Transverse colon (tissue), 4 donors: Measurements from ENCODE around the gene IL12RB1. TPM values are rescaled to one million over a fixed set of nuclear protein-coding genes. Genes with fewer than 3 reads are reported as not detected.

Experiments used
- DNase-seq: peaks from one replicate; pipeline ENCODE4 v3.0.0-alpha.2; 2019
- H3K27ac ChIP-seq, 4 donors: fragments of 200-600 bp; sonication (generic); 2 replicates each; pipeline ENCODE4 v1.5.1; 2016 to 2018; ENCODE audit warnings: inconsistent platforms in 4 of 4
- H3K27me3 ChIP-seq: fragments of 200-600 bp; sonication (generic); 2 replicates; pipeline ENCODE4 v1.5.1; 2017; ENCODE audit warnings: inconsistent platforms
- H3K36me3 ChIP-seq, 4 donors: fragments of 200-600 bp; sonication (generic); 2 replicates each; pipeline ENCODE4 v1.5.1; 2017 to 2019; ENCODE audit warnings: inconsistent platforms in 4 of 4
- H3K4me1 ChIP-seq, 4 donors: fragments of 200-600 bp; sonication (generic); 2 replicates each; pipeline ENCODE4 v1.5.1; 2017 to 2020; ENCODE audit warnings: inconsistent platforms in 4 of 4
- H3K4me3 ChIP-seq, 4 donors: fragments of 200-600 bp; sonication (generic); 1 replicate in 1 of 4; 2 replicates in 3 of 4; pipeline versions ENCODE4 v1.5.1 to v1.6.1; 2017 to 2019; ENCODE audit warnings: inconsistent platforms in 4 of 4
- H3K9me3 ChIP-seq, 2 donors: fragments of 200-600 bp; sonication (generic); 2 replicates each; pipeline ENCODE4 v1.5.1; 2017 to 2019; ENCODE audit warnings: inconsistent platforms in 2 of 2
- EP300 ChIP-seq: sonication (generic); formaldehyde crosslinking; IDR thresholded peaks from one replicate; pipeline ENCODE4 v1.6.1; 2017; ENCODE audit warnings: antibody characterized with exemption, low read depth
- POLR2A ChIP-seq: fragments of 450-650 bp; IDR thresholded peaks from one replicate; pipeline ENCODE4 v1.6.1; 2016; ENCODE audit warnings: antibody characterized with exemption, mild to moderate bottlenecking, moderate library complexity
- POLR2AphosphoS5 ChIP-seq, 3 donors: sonication (generic); formaldehyde crosslinking; IDR thresholded peaks; one replicate each; pipeline ENCODE4 v1.6.1; 2016; ENCODE audit warnings: antibody characterized with exemption in 3 of 3
- WGBS, 2 donors: methylation state at CpG; one replicate each; pipeline ENCODE4 v1.1.5; 2018; ENCODE audit warnings: low coverage in 1 of 2; 5-methylcytosine and 5-hydroxymethylcytosine counted together
- in situ Hi-C, 4 donors: fragments of 200-750 bp; cut with MboI; loops; one replicate each; pipeline versions ENCODE4 v1.15.0 to v1.15.1; 2017; ENCODE audit warnings: low sequenced_read_pairs in 3 of 4, low pct_ligation_motif_present in 1 of 4, low pct_unique_long_range_greater_than_20kb in 1 of 4
- intact Hi-C: fragments of 100-400 bp; cut with DNase I; formaldehyde crosslinking; loops from one replicate; pipeline ENCODE4 v1.15.1; 2023; ENCODE audit warnings: low total_unique reads
- total RNA-seq, 4 donors: library from RNA; depleted of rRNA; stranded (reverse); fragments of >200 nt; gene quantifications; one replicate each; pipeline ENCODE4 v1.1.0, GENCODE V29; 2016
- TF ChIP-seq, protein P1 (sequence below), 5 experiments: fragments of 200-600 bp in 3 of 5; fragments of 450-650 bp in 2 of 5; sonication (generic) in 3 of 5; IDR thresholded peaks; 1 replicate in 2 of 5; 2 replicates in 3 of 5; pipeline ENCODE4 v1.5.1; 2016 to 2017; ENCODE audit warnings: antibody characterized with exemption in 5 of 5, inconsistent platforms in 3 of 5, mild to moderate bottlenecking in 2 of 5, moderate library complexity in 1 of 5

The IL12RB1 gene
- total RNA-seq, 4 donors from 2014 or later: 0.55 to 2.1 TPM; not detected in 2

DNA sequence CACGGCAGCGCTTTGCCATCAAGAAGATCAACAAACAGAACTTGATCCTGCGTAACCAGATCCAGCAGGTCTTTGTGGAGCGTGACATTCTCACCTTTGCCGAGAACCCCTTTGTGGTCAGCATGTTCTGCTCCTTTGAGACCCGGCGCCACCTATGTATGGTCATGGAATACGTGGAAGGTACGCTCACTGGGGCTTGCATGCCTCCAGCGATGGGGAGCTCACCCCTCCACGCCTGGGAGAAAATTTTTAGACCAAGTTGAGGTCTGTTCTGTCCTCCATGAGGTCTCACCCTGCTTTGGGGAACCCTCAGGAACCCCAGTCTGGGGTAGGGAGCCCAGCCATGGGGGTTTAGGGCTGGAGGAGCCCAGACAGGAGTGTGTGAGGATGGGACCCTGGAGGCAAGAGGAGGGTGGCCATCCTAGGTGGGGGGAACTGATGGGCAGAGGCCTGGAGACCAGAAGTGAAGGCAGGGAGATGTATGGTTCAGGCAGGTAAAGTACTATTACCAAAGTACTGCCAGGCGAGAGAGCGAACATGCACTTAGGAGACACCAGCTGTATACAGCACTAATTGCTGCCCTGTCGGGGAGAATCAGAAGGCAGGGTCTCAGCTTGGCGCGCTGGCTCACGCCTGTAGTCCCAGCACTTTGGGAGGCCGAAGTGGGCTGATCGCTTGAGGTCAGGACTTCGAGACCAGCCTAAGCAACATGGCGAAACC is 43.9 kb upstream of the IL12RB1 start:
- H3K27me3 ChIP-seq: no peaks in the 10 kb centered on the region
- peaks cover 0 to 22% (median 9%) of the 10 kb centered on the region in 4 donors for H3K36me3 ChIP-seq
- intact Hi-C loops (no loop called here), in situ Hi-C loops (no loop called here)
- no peak overlapping the region for H3K27ac ChIP-seq
- no peak for DNase-seq
- peaks cover 0 to 8% (median 4%) of the 10 kb centered on the region in 4 donors for H3K4me1 ChIP-seq
- no peak overlapping the region for H3K4me3 ChIP-seq
- H3K9me3 ChIP-seq: no peaks in the 10 kb centered on the region
- WGBS, 2 donors: 92% methylated on average over 21 of the region's 21 CpGs; no CpG with 5 or more reads in 1 of the 2 donors
- TF ChIP-seq POLR2AphosphoS5 (IDR thresholded peaks at IDR 0.05) (no peak), POLR2A (no peak), EP300 (no peak)
- TF ChIP-seq, protein P1, sequence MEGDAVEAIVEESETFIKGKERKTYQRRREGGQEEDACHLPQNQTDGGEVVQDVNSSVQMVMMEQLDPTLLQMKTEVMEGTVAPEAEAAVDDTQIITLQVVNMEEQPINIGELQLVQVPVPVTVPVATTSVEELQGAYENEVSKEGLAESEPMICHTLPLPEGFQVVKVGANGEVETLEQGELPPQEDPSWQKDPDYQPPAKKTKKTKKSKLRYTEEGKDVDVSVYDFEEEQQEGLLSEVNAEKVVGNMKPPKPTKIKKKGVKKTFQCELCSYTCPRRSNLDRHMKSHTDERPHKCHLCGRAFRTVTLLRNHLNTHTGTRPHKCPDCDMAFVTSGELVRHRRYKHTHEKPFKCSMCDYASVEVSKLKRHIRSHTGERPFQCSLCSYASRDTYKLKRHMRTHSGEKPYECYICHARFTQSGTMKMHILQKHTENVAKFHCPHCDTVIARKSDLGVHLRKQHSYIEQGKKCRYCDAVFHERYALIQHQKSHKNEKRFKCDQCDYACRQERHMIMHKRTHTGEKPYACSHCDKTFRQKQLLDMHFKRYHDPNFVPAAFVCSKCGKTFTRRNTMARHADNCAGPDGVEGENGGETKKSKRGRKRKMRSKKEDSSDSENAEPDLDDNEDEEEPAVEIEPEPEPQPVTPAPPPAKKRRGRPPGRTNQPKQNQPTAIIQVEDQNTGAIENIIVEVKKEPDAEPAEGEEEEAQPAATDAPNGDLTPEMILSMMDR (IDR thresholded peaks at IDR 0.05): no peak

DNA sequence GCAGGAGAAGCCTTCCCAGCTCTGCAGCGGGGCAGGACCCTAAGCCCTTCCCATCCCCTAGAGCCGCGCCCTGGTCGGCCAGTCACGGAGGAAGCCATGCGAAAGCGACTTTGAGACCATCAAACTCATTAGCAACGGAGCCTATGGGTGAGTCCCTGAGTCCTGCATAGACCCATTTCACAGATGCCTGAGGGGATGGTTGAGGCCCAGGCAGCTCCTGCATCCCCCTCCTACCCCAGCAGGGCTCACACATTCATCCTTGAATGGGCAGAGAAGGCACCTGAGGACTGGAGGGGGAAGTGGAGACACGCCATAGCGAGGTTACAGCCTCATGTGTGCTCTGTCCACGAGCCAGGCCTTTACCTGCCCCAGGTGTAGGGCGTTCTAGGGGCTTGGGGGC is 42.1 kb upstream of the IL12RB1 start:
- TF ChIP-seq, protein P1 (IDR thresholded peaks at IDR 0.05): no peak
- TF ChIP-seq EP300 (no peak), POLR2A (no peak), POLR2AphosphoS5 (IDR thresholded peaks at IDR 0.05) (no peak)
- Histone ChIP-seq H3K27me3 (no peaks in the 10 kb centered on the region), H3K36me3 (peaks cover 0 to 22% (median 10%) of the 10 kb centered on the region in 4 donors), H3K4me3 (no peak overlapping the region), H3K9me3 (no peaks in the 10 kb centered on the region), H3K4me1 (no peaks in the 10 kb centered on the region), H3K27ac (no peak overlapping the region)
- 96% methylated on average over 12 of the region's 12 CpGs; no CpG with 5 or more reads in 1 of the 2 donors for WGBS, 2 donors
- intact Hi-C loops: no loop called here
- in situ Hi-C loops: no loop called here
- no peak for DNase-seq

DNA sequence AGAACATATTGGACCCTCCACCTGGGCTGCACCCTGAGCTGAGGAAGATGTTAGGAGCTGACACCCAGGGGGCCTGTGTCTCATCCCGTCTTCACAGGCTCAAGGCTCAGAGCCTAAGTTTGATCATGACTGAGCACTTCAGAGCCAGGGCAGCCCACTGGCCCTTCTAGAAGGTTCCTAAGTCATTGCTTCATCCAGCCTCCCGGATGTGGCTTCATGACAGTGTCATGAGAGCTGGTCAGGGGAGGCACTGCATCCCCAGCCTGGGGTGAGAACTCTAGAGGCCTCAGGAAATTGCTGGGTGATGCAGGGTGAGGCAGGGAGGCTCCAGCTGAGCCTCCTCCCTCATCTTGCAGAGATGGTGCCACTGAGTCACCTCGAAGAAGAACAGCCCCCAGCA is 41.3 kb upstream of the IL12RB1 start:
- H3K36me3 ChIP-seq: peaks cover 0 to 23% (median 10%) of the 10 kb centered on the region in 4 donors
- in situ Hi-C loops: no loop called here
- intact Hi-C loops: no loop called here
- no peak for TF ChIP-seq POLR2AphosphoS5 (IDR thresholded peaks at IDR 0.05)
- TF ChIP-seq POLR2A: no peak
- TF ChIP-seq, protein P1 (IDR thresholded peaks at IDR 0.05): no peak
- no peak for TF ChIP-seq EP300
- H3K9me3 ChIP-seq: no peaks in the 10 kb centered on the region
- no peak overlapping the region for H3K27ac ChIP-seq
- WGBS, 2 donors: 80% methylated on average over 2 of the region's 3 CpGs; no CpG with 5 or more reads in 1 of the 2 donors
- no peaks in the 10 kb centered on the region for H3K27me3 ChIP-seq
- H3K4me1 ChIP-seq: no peaks in the 10 kb centered on the region
- no peak overlapping the region for H3K4me3 ChIP-seq
- no peak for DNase-seq

DNA sequence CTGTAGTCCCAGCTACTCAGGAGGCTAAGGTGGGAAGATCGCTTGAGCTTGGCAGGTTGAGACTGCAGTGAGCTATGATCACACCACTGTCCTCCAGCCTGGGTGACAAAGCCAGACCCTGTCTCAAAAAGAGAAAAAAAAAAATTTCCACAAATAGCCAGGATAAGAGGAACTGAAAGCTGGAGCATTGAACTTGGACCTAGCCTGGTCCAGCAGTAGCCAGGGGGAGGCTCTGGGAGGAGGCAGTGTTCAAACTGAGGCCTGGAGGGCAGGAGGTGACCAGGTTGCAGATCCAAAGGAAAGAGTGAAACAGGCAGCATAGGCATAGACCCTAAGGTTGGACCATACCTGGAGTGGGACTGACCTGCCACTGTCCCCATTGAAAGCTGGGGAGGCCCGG is 39.4 kb upstream of the IL12RB1 start:
- Histone ChIP-seq H3K4me3 (no peak overlapping the region), H3K36me3 (peaks cover 0 to 21% (median 5%) of the 10 kb centered on the region in 4 donors), H3K27me3 (no peaks in the 10 kb centered on the region), H3K27ac (no peak overlapping the region), H3K9me3 (no peaks in the 10 kb centered on the region), H3K4me1 (no peaks in the 10 kb centered on the region)
- TF ChIP-seq POLR2AphosphoS5 (IDR thresholded peaks at IDR 0.05) (no peak), POLR2A (no peak), EP300 (no peak)
- TF ChIP-seq, protein P1 (IDR thresholded peaks at IDR 0.05): no peak
- DNase-seq: no peak
- in situ Hi-C loops: no loop called here
- intact Hi-C loops: no loop called here
- 82 to 100% methylated on average over 1 to 2 of the region's 2 CpGs for WGBS, 2 donors
